Central memory CD4-positive, alpha-beta T cell (primary cell): ENCODE results near the gene UBE2E1.

Experiments used
- DNase-seq: peaks from one replicate; pipeline ENCODE4 v3.0.0; 2022

Gene UBE2E1

GRCh38 chr3:23920151-23920655, 114.4 kb downstream of the UBE2E1 start:
- no peak for DNase-seq

- DNase-seq, result no peak
Observed at GRCh38 chr3:23921052-23921511, 115.3 kb downstream of the UBE2E1 start.

- no peak for DNase-seq
Observed at GRCh38 chr3:23923786-23924185, 118.0 kb downstream of the UBE2E1 start.

GRCh38 chr3:23926246-23926645, 120.5 kb downstream of the UBE2E1 start:
- no peak for DNase-seq

GRCh38 chr3:23926736-23927135, 121.0 kb downstream of the UBE2E1 start:
- no peak for DNase-seq

- DNase-seq, result no peak
Observed at GRCh38 chr3:23928524-23928923, 122.8 kb downstream of the UBE2E1 start.

- no peak for DNase-seq
Observed at GRCh38 chr3:23931597-23931996, 125.8 kb downstream of the UBE2E1 start.

- DNase-seq, result no peak
Observed at GRCh38 chr3:23932571-23932970, 126.8 kb downstream of the UBE2E1 start.

GRCh38 chr3:23934253-23934652, 128.5 kb downstream of the UBE2E1 start:
- no peak for DNase-seq

- DNase-seq, result no peak
Observed at GRCh38 chr3:23937296-23937695, 131.5 kb downstream of the UBE2E1 start.

GRCh38 chr3:23938688-23939087, 132.9 kb downstream of the UBE2E1 start:
- DNase-seq, result no peak

GRCh38 chr3:23940775-23941174, 135.0 kb downstream of the UBE2E1 start:
- no peak for DNase-seq
